Fibroblast of gingiva (primary cell): ENCODE measurements around the gene CD59.
"Not testable (repeated sequence)": the region's sequence is repeated elsewhere in the genome, so short reads cannot be mapped to it uniquely, and the experiment has no call there.

Experiments
- DNase-seq: peaks from one replicate; pipeline ENCODE4 v3.0.0-alpha.2; 2011; ENCODE audit warnings: low read depth

CD59 gene

DNA sequence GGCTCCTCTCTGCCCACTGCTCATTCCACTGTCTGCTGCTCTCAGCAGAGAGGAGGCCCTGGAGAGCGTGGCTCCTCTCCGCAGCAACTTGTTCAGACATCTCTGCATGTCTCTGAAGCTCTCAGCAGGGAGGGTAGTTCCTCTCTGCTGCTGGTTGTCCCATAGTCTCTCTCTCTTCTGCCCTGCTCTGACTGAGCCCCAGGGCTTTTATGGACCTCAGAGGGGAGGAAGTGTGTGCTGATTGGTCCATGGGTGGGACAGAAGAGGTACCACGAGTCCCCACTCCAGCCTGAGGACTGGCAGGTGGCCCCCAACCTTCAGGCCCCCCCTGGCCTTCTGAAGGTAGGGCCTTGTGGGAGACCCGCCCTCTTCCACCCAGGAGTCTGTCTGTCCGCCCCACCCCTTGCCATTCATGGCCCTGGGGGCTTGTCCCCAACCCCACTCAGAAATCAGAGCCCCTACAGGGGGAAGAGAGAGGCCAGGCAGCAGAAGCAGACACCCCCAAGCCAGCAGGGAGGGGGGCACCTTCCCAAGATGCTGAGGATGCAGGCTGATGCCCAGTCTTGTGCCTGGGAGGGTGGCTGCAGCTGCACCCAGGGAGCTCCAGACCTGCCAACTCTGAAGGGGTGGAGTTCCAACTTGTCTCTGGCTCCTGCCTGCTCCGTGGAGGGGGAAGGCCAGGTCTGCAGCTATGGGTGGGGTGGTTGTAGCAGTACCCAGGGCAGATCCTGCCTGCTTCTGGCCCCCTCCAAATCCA, 70.7 kb downstream of the CD59 start:
- DNase-seq = no peak

DNA sequence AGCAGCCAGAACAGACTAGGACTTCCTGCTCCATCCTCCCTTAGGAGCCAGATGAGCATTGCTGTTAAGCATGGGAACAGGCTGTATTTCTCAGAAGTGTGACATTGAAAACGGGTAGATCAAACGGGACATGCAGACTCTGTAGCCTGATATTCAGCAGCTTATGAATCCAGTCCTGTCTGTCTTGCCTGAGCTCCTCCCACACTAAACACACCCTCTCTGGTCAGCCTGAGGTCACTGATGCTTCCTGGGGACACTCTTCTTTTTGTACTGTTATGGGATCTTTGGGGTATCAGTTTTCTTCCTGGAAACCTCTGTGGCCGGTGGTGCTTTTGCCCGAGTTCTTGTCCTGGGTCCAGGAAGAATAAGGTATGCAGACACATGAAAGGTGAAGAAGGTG, 71.4 kb downstream of the CD59 start:
- DNase-seq = no peak

- DNase-seq = no peak
Measured at GRCh38 chr11:33664166-33664565, 72.1 kb downstream of the CD59 start.

DNA sequence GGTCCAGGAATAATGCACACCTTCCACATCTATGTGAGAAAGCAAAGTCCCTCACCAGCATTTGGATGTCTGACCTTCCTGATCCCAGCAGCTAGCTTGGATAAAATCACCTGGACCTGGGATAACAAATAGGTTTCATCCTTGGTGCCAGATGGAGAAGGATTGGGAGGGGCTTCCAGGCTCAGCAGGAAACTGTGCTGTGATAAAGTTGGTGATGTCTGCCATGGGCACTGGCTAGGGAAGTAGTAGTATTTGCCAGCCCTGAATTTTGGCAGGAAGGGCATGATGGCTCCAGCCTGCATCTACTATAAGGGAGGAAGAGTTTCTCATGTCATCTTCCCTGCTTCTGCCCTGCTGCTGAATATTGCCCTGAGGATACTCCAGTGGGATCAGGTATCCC, 73.1 kb downstream of the CD59 start:
- no peak for DNase-seq

GRCh38 chr11:33661526-33661925, 74.7 kb downstream of the CD59 start:
- DNase-seq = not testable (repeated sequence)

DNA sequence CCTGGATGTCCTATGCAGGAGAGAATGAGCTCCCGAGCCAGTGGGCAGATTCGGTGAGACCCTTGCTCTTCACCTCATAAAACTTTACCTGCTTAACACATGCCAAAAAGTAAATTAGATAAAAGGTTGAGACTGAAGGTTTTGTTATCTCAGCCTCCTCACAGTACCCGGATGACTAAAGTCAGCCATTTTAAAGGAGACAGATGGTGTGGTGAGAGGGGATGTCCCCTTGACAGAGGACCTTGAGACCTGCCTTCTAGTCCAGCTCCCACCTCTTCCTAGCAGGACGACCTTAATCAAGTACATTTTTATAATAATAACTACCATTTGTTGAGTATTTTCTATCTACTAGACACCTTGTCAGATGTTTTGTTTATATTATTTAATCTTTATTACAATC, 75.3 kb downstream of the CD59 start:
- DNase-seq = no peak

GRCh38 chr11:33659370-33660139, 76.7 kb downstream of the CD59 start:
- DNase-seq = no peak

- DNase-seq = no peak
Measured at GRCh38 chr11:33658195-33658900, 77.9 kb downstream of the CD59 start.

GRCh38 chr11:33657757-33658156, 78.5 kb downstream of the CD59 start:
- no peak for DNase-seq

- no peak for DNase-seq
Measured at GRCh38 chr11:33656768-33657167, 79.5 kb downstream of the CD59 start.

DNA sequence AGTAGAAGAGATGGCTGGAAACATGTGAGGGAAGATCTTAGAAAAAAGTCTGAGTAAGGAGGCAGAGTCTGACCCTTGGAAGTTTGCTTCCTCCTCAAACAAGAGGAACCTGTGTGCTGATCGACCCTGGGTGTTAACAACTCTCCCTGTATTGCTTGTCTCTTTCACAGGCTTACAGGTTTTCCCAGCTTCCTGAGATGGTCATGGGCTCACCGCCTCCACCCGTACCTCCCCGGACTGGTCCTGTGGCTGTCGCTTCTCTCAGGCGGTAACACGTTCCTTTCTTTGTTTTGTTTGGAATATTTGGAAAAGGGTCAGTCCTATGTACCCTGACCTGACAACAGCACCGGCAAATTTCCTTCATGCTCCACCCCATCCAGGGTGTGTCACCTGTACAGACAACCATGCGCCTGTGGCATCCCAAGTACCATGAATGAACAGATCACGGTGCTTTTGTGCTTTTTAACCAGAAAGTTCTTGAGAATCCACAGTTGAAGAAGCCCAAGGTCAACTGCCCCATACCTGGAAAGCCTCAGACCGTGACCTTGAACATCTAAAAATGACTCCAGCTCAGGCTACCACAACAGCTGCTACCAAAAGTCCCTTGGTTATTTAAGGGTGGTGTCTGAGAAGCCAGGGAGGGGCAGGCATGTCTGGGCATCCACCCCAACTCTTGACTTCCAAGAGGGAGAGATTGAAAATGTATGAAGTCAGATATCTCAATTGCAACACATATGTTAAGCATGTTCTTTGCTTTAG, 80.2 kb downstream of the CD59 start:
- no peak for DNase-seq

GRCh38 chr11:33654594-33654993, 81.6 kb downstream of the CD59 start:
- DNase-seq = no peak
